Measurements from ENCODE around the gene MAML3.

MAML3 gene

GRCh38 chr4:139988863-139989765 is 164.9 kb downstream of the MAML3 start:
- no peak overlapping the region for H3K27ac ChIP-seq (replicated peaks)
- no peak overlapping the region for H3K4me3 ChIP-seq (replicated peaks; ENCODE audit: insufficient read depth, low read length)
- H3K27me3 ChIP-seq (ENCODE audit: insufficient read depth, poor library complexity, severe bottlenecking) = no peaks in the 10 kb centered on the region
- DNase-seq (ENCODE audit: low read depth in 1 of 2, low spot score in 1 of 2) = peak in 1 of 2 experiments; percentile 38
- TF ChIP-seq REST (IDR thresholded peaks at IDR 0.05; ENCODE audit: insufficient replicate concordance, low read depth) (no peak), POLR2AphosphoS5 (IDR thresholded peaks at IDR 0.05; ENCODE audit: low read depth) (no peak), SPI1 (IDR thresholded peaks at IDR 0.05; ENCODE audit: borderline replicate concordance, low read depth) (no peak), GABPA (IDR thresholded peaks at IDR 0.05; ENCODE audit: low read depth) (no peak)
- TF ChIP-seq, protein P1, sequence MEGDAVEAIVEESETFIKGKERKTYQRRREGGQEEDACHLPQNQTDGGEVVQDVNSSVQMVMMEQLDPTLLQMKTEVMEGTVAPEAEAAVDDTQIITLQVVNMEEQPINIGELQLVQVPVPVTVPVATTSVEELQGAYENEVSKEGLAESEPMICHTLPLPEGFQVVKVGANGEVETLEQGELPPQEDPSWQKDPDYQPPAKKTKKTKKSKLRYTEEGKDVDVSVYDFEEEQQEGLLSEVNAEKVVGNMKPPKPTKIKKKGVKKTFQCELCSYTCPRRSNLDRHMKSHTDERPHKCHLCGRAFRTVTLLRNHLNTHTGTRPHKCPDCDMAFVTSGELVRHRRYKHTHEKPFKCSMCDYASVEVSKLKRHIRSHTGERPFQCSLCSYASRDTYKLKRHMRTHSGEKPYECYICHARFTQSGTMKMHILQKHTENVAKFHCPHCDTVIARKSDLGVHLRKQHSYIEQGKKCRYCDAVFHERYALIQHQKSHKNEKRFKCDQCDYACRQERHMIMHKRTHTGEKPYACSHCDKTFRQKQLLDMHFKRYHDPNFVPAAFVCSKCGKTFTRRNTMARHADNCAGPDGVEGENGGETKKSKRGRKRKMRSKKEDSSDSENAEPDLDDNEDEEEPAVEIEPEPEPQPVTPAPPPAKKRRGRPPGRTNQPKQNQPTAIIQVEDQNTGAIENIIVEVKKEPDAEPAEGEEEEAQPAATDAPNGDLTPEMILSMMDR (IDR thresholded peaks at IDR 0.05; ENCODE audit: insufficient read depth, low read length) = no peak

DNA sequence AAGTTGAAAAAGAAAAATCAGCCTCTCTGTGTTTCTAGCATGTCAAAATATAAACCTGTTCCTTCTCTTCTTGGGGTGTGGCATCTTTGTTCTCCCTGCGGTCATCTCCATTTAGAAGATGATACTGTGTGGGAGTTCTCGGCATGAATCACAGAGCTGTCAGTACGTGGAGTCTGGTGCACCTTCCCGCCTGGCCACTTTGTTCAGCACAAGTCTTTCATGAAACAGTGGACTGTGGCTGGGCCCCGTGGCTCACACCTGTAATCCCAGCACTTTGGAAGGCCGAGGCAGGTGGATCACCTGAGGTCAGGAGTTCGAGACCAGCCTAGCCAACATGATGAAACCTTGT is 166.5 kb downstream of the MAML3 start:
- TF ChIP-seq SPI1 (IDR thresholded peaks at IDR 0.05; ENCODE audit: borderline replicate concordance, low read depth) = no peak
- TF ChIP-seq REST (IDR thresholded peaks at IDR 0.05; ENCODE audit: insufficient replicate concordance, low read depth) = no peak
- TF ChIP-seq POLR2AphosphoS5 (IDR thresholded peaks at IDR 0.05; ENCODE audit: low read depth) = no peak
- no peak for TF ChIP-seq GABPA (IDR thresholded peaks at IDR 0.05; ENCODE audit: low read depth)
- TF ChIP-seq, protein P1 (IDR thresholded peaks at IDR 0.05; ENCODE audit: insufficient read depth, low read length) = no peak
- Histone ChIP-seq H3K27ac (replicated peaks) (no peak overlapping the region), H3K27me3 (ENCODE audit: insufficient read depth, poor library complexity, severe bottlenecking) (no peaks in the 10 kb centered on the region), H3K4me3 (replicated peaks; ENCODE audit: insufficient read depth, low read length) (no peak overlapping the region)
- DNase-seq (ENCODE audit: low read depth in 1 of 2, low spot score in 1 of 2) = no peak

GRCh38 chr4:139986689-139987501 is 167.1 kb downstream of the MAML3 start:
- no peak overlapping the region for H3K27ac ChIP-seq (replicated peaks)
- no peak for DNase-seq (ENCODE audit: low read depth in 1 of 2, low spot score in 1 of 2)
- no peak overlapping the region for H3K4me3 ChIP-seq (replicated peaks; ENCODE audit: insufficient read depth, low read length)
- no peak for TF ChIP-seq POLR2AphosphoS5 (IDR thresholded peaks at IDR 0.05; ENCODE audit: low read depth)
- no peaks in the 10 kb centered on the region for H3K27me3 ChIP-seq (ENCODE audit: insufficient read depth, poor library complexity, severe bottlenecking)

- no peak for DNase-seq (ENCODE audit: low read depth in 1 of 2, low spot score in 1 of 2)
- Histone ChIP-seq H3K27ac (replicated peaks) (no peak overlapping the region), H3K4me3 (replicated peaks; ENCODE audit: insufficient read depth, low read length) (no peak overlapping the region), H3K27me3 (ENCODE audit: insufficient read depth, poor library complexity, severe bottlenecking) (no peaks in the 10 kb centered on the region)
- TF ChIP-seq POLR2AphosphoS5 (IDR thresholded peaks at IDR 0.05; ENCODE audit: low read depth) (no peak), GABPA (IDR thresholded peaks at IDR 0.05; ENCODE audit: low read depth) (no peak), SPI1 (IDR thresholded peaks at IDR 0.05; ENCODE audit: borderline replicate concordance, low read depth) (no peak), REST (IDR thresholded peaks at IDR 0.05; ENCODE audit: insufficient replicate concordance, low read depth) (no peak)
- TF ChIP-seq, protein P1 (IDR thresholded peaks at IDR 0.05; ENCODE audit: insufficient read depth, low read length) = no peak
Observed at GRCh38 chr4:139986106-139986505, 167.9 kb downstream of the MAML3 start.

Measured in HL-60 (cell line).